CD4-positive, alpha-beta T cell treated with Interleukin-17A for 1 hour (primary cell): ENCODE data around the gene KIF27.

Experiments
- DNase-seq: peaks from one replicate; pipeline ENCODE4 v3.0.0-alpha.2; 2020

KIF27 gene

GRCh38 chr9:83800236-83801033, 120.8 kb downstream of the KIF27 start:
- no peak for DNase-seq

- no peak for DNase-seq
Measured at GRCh38 chr9:83794051-83794450, 127.2 kb downstream of the KIF27 start.

- DNase-seq, result no peak
Measured at GRCh38 chr9:83792746-83793145, 128.5 kb downstream of the KIF27 start.
